Upper lobe of left lung (tissue), 6 donors: ENCODE data around the gene SYTL5. TPM values are rescaled to one million over a fixed set of nuclear protein-coding genes. Genes with fewer than 3 reads are reported as not detected.

Experiments
- ATAC-seq, 2 donors: fragments of 200-7000 bp; cut with Tn5 transposase; one replicate each; pipeline ENCODE4 v1.9.1; 2022; ENCODE audit warnings: mild to moderate bottlenecking in 2 of 2, moderate library complexity in 2 of 2; ENCODE audit not compliant: low FRiP score in 2 of 2
- DNase-seq, 2 donors: peaks; one replicate each; pipeline ENCODE4 v3.0.0-alpha.2; 2019 to 2020
- H3K27ac ChIP-seq, 4 donors: fragments of 200-600 bp; sonication (generic); one replicate each; pipeline ENCODE4 v1.5.1; 2016 to 2019
- H3K27me3 ChIP-seq, 4 donors: fragments of 200-600 bp; sonication (generic); one replicate each; pipeline ENCODE4 v1.5.1; 2017 to 2019
- H3K36me3 ChIP-seq, 4 donors: fragments of 200-600 bp; sonication (generic); one replicate each; pipeline ENCODE4 v1.5.1; 2016 to 2019
- H3K4me1 ChIP-seq, 4 donors: fragments of 200-600 bp; sonication (generic); one replicate each; pipeline ENCODE4 v1.5.1; 2018 to 2019
- H3K4me3 ChIP-seq, 4 donors: fragments of 200-600 bp; sonication (generic); one replicate each; pipeline ENCODE4 v1.5.1; 2017 to 2019; ENCODE audit warnings: mild to moderate bottlenecking in 2 of 4, moderate library complexity in 1 of 4
- H3K9me3 ChIP-seq, 4 donors: fragments of 200-600 bp; sonication (generic); one replicate each; pipeline ENCODE4 v1.5.1; 2018 to 2019
- CTCF ChIP-seq, 6 experiments: fragments of 450-650 bp in 4 of 6; fragments of 200-600 bp in 2 of 6; sonication (generic) in 2 of 6; IDR thresholded peaks; one replicate each; pipeline ENCODE4 v1.5.1; 2016 to 2019; ENCODE audit warnings: antibody characterized with exemption in 6 of 6
- EP300 ChIP-seq, 4 donors: sonication (generic); formaldehyde crosslinking; IDR thresholded peaks; one replicate each; pipeline ENCODE4 v1.5.1; 2017; ENCODE audit warnings: antibody characterized with exemption in 4 of 4, control low read depth in 2 of 4
- POLR2A ChIP-seq, 4 donors: fragments of 450-650 bp; IDR thresholded peaks; one replicate each; pipeline ENCODE4 v1.5.1; 2016 to 2017; ENCODE audit warnings: antibody characterized with exemption in 4 of 4, mild to moderate bottlenecking in 2 of 4
- POLR2AphosphoS5 ChIP-seq, 2 donors: sonication (generic); formaldehyde crosslinking; IDR thresholded peaks; one replicate each; pipeline ENCODE4 v1.5.1; 2017; ENCODE audit warnings: antibody characterized with exemption in 2 of 2
- WGBS, 2 donors: methylation state at CpG; one replicate each; pipeline ENCODE4 v1.1.5; 2017 to 2018; 5-methylcytosine and 5-hydroxymethylcytosine counted together
- total RNA-seq, 6 donors: library from RNA; depleted of rRNA in 4 of 6; stranded (reverse); fragments of >200 nt in 4 of 6; gene quantifications; one replicate each; pipeline versions ENCODE4 v1.1.0 to v1.2.1, GENCODE V29; 2016 to 2021
- donor health status: DM: no; HTN: no; CAD: no; lungs with moderate emphysema.
- donor health status: DM: no; HTN: yes; CAD: no; lungs with severe emphysema.

Gene SYTL5
- total RNA-seq, 6 donors from 2014 or later = 0.30 to 3.6 (median 0.71) TPM

DNA sequence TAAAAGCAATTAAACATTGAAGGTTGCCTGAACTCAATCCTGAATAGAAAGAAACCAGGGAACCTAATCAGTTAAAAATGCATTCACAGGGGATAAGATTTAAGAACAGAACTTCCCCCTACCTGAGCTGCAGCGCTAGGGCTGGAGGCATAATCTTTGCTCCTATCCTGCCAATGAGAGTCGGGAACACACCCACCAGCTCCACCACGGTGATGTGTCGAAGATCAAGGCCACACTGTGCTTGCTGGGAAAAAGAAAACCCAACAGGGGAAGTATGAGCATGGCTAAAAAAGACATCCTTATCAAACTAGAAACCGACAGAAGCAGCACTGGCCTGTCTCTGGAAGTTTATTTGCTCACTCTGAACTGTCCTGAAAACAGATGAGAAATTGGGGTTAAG, 148.0 kb downstream of the SYTL5 start:
- no peak overlapping the region for H3K27ac ChIP-seq
- no peak overlapping the region for H3K4me3 ChIP-seq
- H3K9me3 ChIP-seq = no peaks in the 10 kb centered on the region
- DNase-seq (no peak), ATAC-seq (no peak)
- TF ChIP-seq EP300 (IDR thresholded peaks at IDR 0.05) = no peak
- no peak for TF ChIP-seq POLR2AphosphoS5 (IDR thresholded peaks at IDR 0.05)
- TF ChIP-seq CTCF (IDR thresholded peaks at IDR 0.05) = no peak
- TF ChIP-seq POLR2A (IDR thresholded peaks at IDR 0.05) = no peak
- 61 to 84% methylated on average over 5 of the region's 5 CpGs for WGBS, 2 donors
- no peaks in the 10 kb centered on the region for H3K4me1 ChIP-seq
- no peaks in the 10 kb centered on the region for H3K36me3 ChIP-seq
- no peaks in the 10 kb centered on the region for H3K27me3 ChIP-seq

DNA sequence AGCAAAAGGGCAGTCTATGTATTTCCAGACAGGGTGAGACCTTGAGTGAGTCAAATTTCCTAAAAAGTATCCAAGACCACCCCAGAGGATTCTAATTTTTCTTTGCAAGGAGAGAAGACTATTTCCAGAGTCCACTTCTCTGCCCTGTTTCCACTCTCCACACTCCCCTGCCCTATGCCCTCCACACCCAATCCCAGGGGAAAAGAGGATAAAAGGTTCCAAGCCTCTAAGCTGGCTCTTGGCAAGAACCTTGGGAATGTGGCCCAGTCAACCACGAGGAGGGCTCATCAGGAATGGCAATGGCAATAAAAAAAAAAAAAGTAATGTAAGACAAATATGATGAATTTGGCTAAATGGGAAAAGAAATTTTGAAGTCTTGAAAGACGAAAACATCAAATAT, 148.5 kb downstream of the SYTL5 start:
- DNase-seq (no peak), ATAC-seq (no peak)
- Histone ChIP-seq H3K27ac (no peak overlapping the region), H3K4me3 (no peak overlapping the region), H3K9me3 (no peaks in the 10 kb centered on the region), H3K27me3 (no peaks in the 10 kb centered on the region), H3K4me1 (no peaks in the 10 kb centered on the region), H3K36me3 (no peaks in the 10 kb centered on the region)
- TF ChIP-seq EP300 (IDR thresholded peaks at IDR 0.05) = no peak
- no peak for TF ChIP-seq POLR2A (IDR thresholded peaks at IDR 0.05)
- TF ChIP-seq CTCF (IDR thresholded peaks at IDR 0.05) = no peak
- no peak for TF ChIP-seq POLR2AphosphoS5 (IDR thresholded peaks at IDR 0.05)
- 61 to 71% methylated on average over 2 of the region's 2 CpGs for WGBS, 2 donors

DNA sequence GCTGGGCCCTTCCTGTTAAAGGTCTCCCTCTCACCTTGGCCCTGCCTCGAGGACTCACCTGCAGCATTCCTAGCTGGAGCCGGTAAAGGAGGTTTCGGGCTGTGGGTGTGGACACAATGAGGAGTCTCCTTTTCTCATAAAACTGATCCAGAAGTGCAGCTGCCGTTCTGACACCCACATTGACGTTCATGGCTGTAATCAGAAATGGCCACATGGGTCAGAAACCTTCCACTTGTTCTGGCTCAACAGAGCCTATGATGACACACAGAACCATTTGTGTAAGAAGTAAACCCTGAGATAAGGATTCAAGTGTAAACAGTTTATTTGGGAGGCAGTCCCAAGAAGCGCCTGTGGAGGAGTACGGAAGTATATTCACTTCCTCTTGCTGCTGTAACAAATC, 150.5 kb downstream of the SYTL5 start:
- WGBS, 2 donors = 70 to 82% methylated on average over 2 to 7 of the region's 7 CpGs
- no peak for TF ChIP-seq EP300 (IDR thresholded peaks at IDR 0.05)
- TF ChIP-seq POLR2AphosphoS5 (IDR thresholded peaks at IDR 0.05) = no peak
- no peak for TF ChIP-seq CTCF (IDR thresholded peaks at IDR 0.05)
- TF ChIP-seq POLR2A (IDR thresholded peaks at IDR 0.05) = no peak

GRCh38 chrX:38163193-38163592, 156.8 kb downstream of the SYTL5 start:
- no peak for ATAC-seq
- no peaks in the 10 kb centered on the region for H3K27me3 ChIP-seq
- TF ChIP-seq CTCF (IDR thresholded peaks at IDR 0.05) = no peak
- no peak for TF ChIP-seq POLR2A (IDR thresholded peaks at IDR 0.05)
- TF ChIP-seq POLR2AphosphoS5 (IDR thresholded peaks at IDR 0.05) = no peak
- no peak for TF ChIP-seq EP300 (IDR thresholded peaks at IDR 0.05)

More for the DNA sequence above, 150.5 kb downstream of the SYTL5 start:
- no peaks in the 10 kb centered on the region for H3K9me3 ChIP-seq
- no peak overlapping the region for H3K27ac ChIP-seq
- H3K4me3 ChIP-seq = no peak overlapping the region
- H3K4me1 ChIP-seq = no peaks in the 10 kb centered on the region
- DNase-seq (no peak), ATAC-seq (no peak)
- no peaks in the 10 kb centered on the region for H3K27me3 ChIP-seq
- no peaks in the 10 kb centered on the region for H3K36me3 ChIP-seq

GRCh38 chrX:38165023-38165422, 158.7 kb downstream of the SYTL5 start:
- H3K4me3 ChIP-seq = no peak overlapping the region
- TF ChIP-seq POLR2A (IDR thresholded peaks at IDR 0.05) (no peak), POLR2AphosphoS5 (IDR thresholded peaks at IDR 0.05) (no peak), CTCF (IDR thresholded peaks at IDR 0.05) (no peak), EP300 (IDR thresholded peaks at IDR 0.05) (no peak)
- no peaks in the 10 kb centered on the region for H3K36me3 ChIP-seq
- H3K27ac ChIP-seq = no peak overlapping the region
- H3K4me1 ChIP-seq = no peaks in the 10 kb centered on the region
- no peaks in the 10 kb centered on the region for H3K9me3 ChIP-seq
- DNase-seq (no peak), ATAC-seq (no peak)
- 38 to 68% methylated on average over 1 of the region's 1 CpG for WGBS, 2 donors
- no peaks in the 10 kb centered on the region for H3K27me3 ChIP-seq

More at GRCh38 chrX:38163193-38163592, 156.8 kb downstream of the SYTL5 start:
- Histone ChIP-seq H3K9me3 (no peaks in the 10 kb centered on the region), H3K36me3 (no peaks in the 10 kb centered on the region), H3K27ac (no peak overlapping the region), H3K4me1 (no peaks in the 10 kb centered on the region), H3K4me3 (no peak overlapping the region)
- DNase-seq = no peak
